ENCODE data around the gene SCN4A.

- TF ChIP-seq POLR2AphosphoS5 (IDR thresholded peaks at IDR 0.05; ENCODE audit: low read depth, low read length) (no peak), POLR2A (IDR thresholded peaks at IDR 0.05; ENCODE audit: low read depth, low read length) (no peak), TAF1 (IDR thresholded peaks at IDR 0.05; ENCODE audit: borderline replicate concordance, low read depth, low read length) (no peak)
Observed at GRCh38 chr17:63934183-63935112, 38.3 kb downstream of the SCN4A start.
